Activated naive CD8-positive, alpha-beta T cell treated with anti-CD3 and anti-CD28 coated beads, Interleukin-2, amount 50 U/mL, for 24 hours (primary cell): ENCODE data around the gene SLC8A1.
"Not testable (repeated sequence)": the region's sequence is repeated elsewhere in the genome, so short reads cannot be mapped to it uniquely, and the experiment has no call there.

Experiments used
- ATAC-seq: fragments of 150-1000 bp; cut with Tn5 transposase; one replicate; pipeline ENCODE4 v1.10.0; 2021
- DNase-seq: peaks from one replicate; pipeline ENCODE4 v3.0.0; 2021
- H3K27ac Mint-ChIP-seq: one replicate; pipeline ENCODE4 v1.8.0; 2021; ENCODE audit warnings: mild to moderate bottlenecking, mixed read lengths
- H3K27me3 Mint-ChIP-seq: one replicate; pipeline ENCODE4 v1.8.0; 2021; ENCODE audit warnings: mixed read lengths
- H3K36me3 Mint-ChIP-seq: one replicate; pipeline ENCODE4 v1.8.0; 2021; ENCODE audit warnings: low read depth, mixed read lengths
- H3K4me1 Mint-ChIP-seq: one replicate; pipeline ENCODE4 v1.8.0; 2021; ENCODE audit warnings: mixed read lengths
- H3K4me3 Mint-ChIP-seq: one replicate; pipeline ENCODE4 v1.8.0; 2021; ENCODE audit warnings: mild to moderate bottlenecking, moderate library complexity, mixed read lengths
- H3K9me3 Mint-ChIP-seq: one replicate; pipeline ENCODE4 v1.8.0; 2021; ENCODE audit warnings: mixed read lengths

The SLC8A1 gene

GRCh38 chr2:40102447-40102846 is 349.4 kb downstream of the SLC8A1 start:
- no peak overlapping the region for H3K4me3 Mint-ChIP-seq
- H3K4me1 Mint-ChIP-seq: no peaks in the 10 kb centered on the region
- H3K27me3 Mint-ChIP-seq: peaks cover 2% of the 10 kb centered on the region
- no peaks in the 10 kb centered on the region for H3K36me3 Mint-ChIP-seq
- ATAC-seq: no peak
- no peak overlapping the region for H3K27ac Mint-ChIP-seq
- H3K9me3 Mint-ChIP-seq: no peaks in the 10 kb centered on the region
- DNase-seq: no peak

- H3K36me3 Mint-ChIP-seq: no peaks in the 10 kb centered on the region
- no peaks in the 10 kb centered on the region for H3K9me3 Mint-ChIP-seq
- peaks cover 2% of the 10 kb centered on the region for H3K27me3 Mint-ChIP-seq
- H3K4me1 Mint-ChIP-seq: no peaks in the 10 kb centered on the region
- H3K27ac Mint-ChIP-seq: no peak overlapping the region
- no peak overlapping the region for H3K4me3 Mint-ChIP-seq
- no peak for DNase-seq
- ATAC-seq: peak; percentile 54
Observed at GRCh38 chr2:40101131-40101575, 350.7 kb downstream of the SLC8A1 start.

- Mint-ChIP-seq H3K36me3 (no peaks in the 10 kb centered on the region), H3K4me3 (no peak overlapping the region), H3K9me3 (no peaks in the 10 kb centered on the region), H3K27ac (no peak overlapping the region), H3K4me1 (no peaks in the 10 kb centered on the region), H3K27me3 (peaks cover 2% of the 10 kb centered on the region)
- ATAC-seq (no peak), DNase-seq (no peak)
Observed at GRCh38 chr2:40100676-40101075, 351.2 kb downstream of the SLC8A1 start.

- no peak for ATAC-seq
Observed at GRCh38 chr2:40098786-40099470, 353.0 kb downstream of the SLC8A1 start.

GRCh38 chr2:40097691-40098385 is 354.1 kb downstream of the SLC8A1 start:
- Mint-ChIP-seq H3K4me1 (no peaks in the 10 kb centered on the region), H3K4me3 (no peak overlapping the region), H3K27ac (no peak overlapping the region), H3K36me3 (no peaks in the 10 kb centered on the region), H3K9me3 (no peaks in the 10 kb centered on the region), H3K27me3 (peaks cover 5% of the 10 kb centered on the region)
- ATAC-seq (no peak), DNase-seq (no peak)

More at GRCh38 chr2:40098786-40099470, 353.0 kb downstream of the SLC8A1 start:
- Mint-ChIP-seq H3K4me1 (no peaks in the 10 kb centered on the region), H3K9me3 (no peaks in the 10 kb centered on the region), H3K27ac (no peak overlapping the region), H3K4me3 (no peak overlapping the region), H3K36me3 (no peaks in the 10 kb centered on the region), H3K27me3 (peaks cover 2% of the 10 kb centered on the region)
- no peak for DNase-seq

- H3K9me3 Mint-ChIP-seq: no peaks in the 10 kb centered on the region
- no peak overlapping the region for H3K27ac Mint-ChIP-seq
- H3K36me3 Mint-ChIP-seq: no peaks in the 10 kb centered on the region
- no peaks in the 10 kb centered on the region for H3K4me1 Mint-ChIP-seq
- H3K4me3 Mint-ChIP-seq: no peak overlapping the region
- peaks cover 3% of the 10 kb centered on the region for H3K27me3 Mint-ChIP-seq
- DNase-seq (no peak), ATAC-seq (no peak)
Observed at GRCh38 chr2:40096360-40096759, 355.5 kb downstream of the SLC8A1 start.

- H3K4me3 Mint-ChIP-seq: no peak overlapping the region
Observed at GRCh38 chr2:40095000-40095399, 356.9 kb downstream of the SLC8A1 start.

GRCh38 chr2:40094451-40094850 is 357.4 kb downstream of the SLC8A1 start:
- no peak for DNase-seq
- no peak overlapping the region for H3K4me3 Mint-ChIP-seq
- peaks cover 3% of the 10 kb centered on the region for H3K27me3 Mint-ChIP-seq
- no peaks in the 10 kb centered on the region for H3K36me3 Mint-ChIP-seq
- H3K9me3 Mint-ChIP-seq: no peaks in the 10 kb centered on the region
- no peak overlapping the region for H3K27ac Mint-ChIP-seq
- H3K4me1 Mint-ChIP-seq: no peaks in the 10 kb centered on the region
- ATAC-seq: no peak

More at GRCh38 chr2:40095000-40095399, 356.9 kb downstream of the SLC8A1 start:
- Mint-ChIP-seq H3K9me3 (no peaks in the 10 kb centered on the region), H3K27me3 (peaks cover 3% of the 10 kb centered on the region), H3K36me3 (no peaks in the 10 kb centered on the region), H3K27ac (no peak overlapping the region), H3K4me1 (no peaks in the 10 kb centered on the region)
- ATAC-seq: no peak
- no peak for DNase-seq

GRCh38 chr2:40093021-40093675 is 358.7 kb downstream of the SLC8A1 start:
- H3K36me3 Mint-ChIP-seq: no peaks in the 10 kb centered on the region
- no peaks in the 10 kb centered on the region for H3K9me3 Mint-ChIP-seq
- DNase-seq (no peak), ATAC-seq (no peak)
- no peaks in the 10 kb centered on the region for H3K4me1 Mint-ChIP-seq
- H3K27me3 Mint-ChIP-seq: peaks cover 3% of the 10 kb centered on the region
- no peak overlapping the region for H3K4me3 Mint-ChIP-seq
- no peak overlapping the region for H3K27ac Mint-ChIP-seq

GRCh38 chr2:40090044-40090443 is 361.8 kb downstream of the SLC8A1 start:
- ATAC-seq: no peak
- H3K4me1 Mint-ChIP-seq: no peaks in the 10 kb centered on the region
- H3K36me3 Mint-ChIP-seq: no peaks in the 10 kb centered on the region

GRCh38 chr2:40087927-40088326 is 364.0 kb downstream of the SLC8A1 start:
- DNase-seq (no peak), ATAC-seq (no peak)
- Mint-ChIP-seq H3K9me3 (peaks cover 5% of the 10 kb centered on the region), H3K4me1 (no peaks in the 10 kb centered on the region), H3K4me3 (no peak overlapping the region), H3K27ac (no peak overlapping the region), H3K36me3 (no peaks in the 10 kb centered on the region), H3K27me3 (peaks cover 3% of the 10 kb centered on the region)

More at GRCh38 chr2:40090044-40090443, 361.8 kb downstream of the SLC8A1 start:
- no peak overlapping the region for H3K27ac Mint-ChIP-seq
- H3K4me3 Mint-ChIP-seq: no peak overlapping the region
- DNase-seq: no peak
- H3K27me3 Mint-ChIP-seq: peaks cover 6% of the 10 kb centered on the region
- H3K9me3 Mint-ChIP-seq: peaks cover 5% of the 10 kb centered on the region

- Mint-ChIP-seq H3K4me3 (no peak overlapping the region), H3K36me3 (no peaks in the 10 kb centered on the region), H3K27ac (no peak overlapping the region), H3K4me1 (no peaks in the 10 kb centered on the region), H3K9me3 (peaks cover 5% of the 10 kb centered on the region), H3K27me3 (peaks cover 3% of the 10 kb centered on the region)
- ATAC-seq (no peak), DNase-seq (no peak)
Observed at GRCh38 chr2:40087434-40087833, 364.5 kb downstream of the SLC8A1 start.

GRCh38 chr2:40085786-40086185 is 366.1 kb downstream of the SLC8A1 start:
- no peaks in the 10 kb centered on the region for H3K36me3 Mint-ChIP-seq
- no peak overlapping the region for H3K27ac Mint-ChIP-seq
- ATAC-seq (no peak), DNase-seq (no peak)
- H3K27me3 Mint-ChIP-seq: peaks cover 3% of the 10 kb centered on the region
- no peak overlapping the region for H3K4me3 Mint-ChIP-seq
- no peaks in the 10 kb centered on the region for H3K4me1 Mint-ChIP-seq
- peaks cover 5% of the 10 kb centered on the region for H3K9me3 Mint-ChIP-seq

- not testable (repeated sequence) for H3K4me1 Mint-ChIP-seq, H3K36me3 Mint-ChIP-seq, H3K4me3 Mint-ChIP-seq, H3K27ac Mint-ChIP-seq, ATAC-seq, H3K9me3 Mint-ChIP-seq, H3K27me3 Mint-ChIP-seq, DNase-seq
Observed at GRCh38 chr2:40073336-40073735, 378.6 kb downstream of the SLC8A1 start.
